Measurements from ENCODE around the gene TNS1.
A peak's percentile ranks its signal among the peaks of the same experiment; 100 is the strongest.

The TNS1 gene

GRCh38 chr2:217900010-217900779, 102.6 kb downstream of the TNS1 start:
- no peak for TF ChIP-seq CTCF (IDR thresholded peaks at IDR 0.05; ENCODE audit: insufficient read depth, low read depth, low read length, missing control alignments)
- DNase-seq (ENCODE audit: low read depth), result peak; percentile 11
- no peak overlapping the region for H3K4me3 ChIP-seq (ENCODE audit: low read length)

- TF ChIP-seq CTCF (IDR thresholded peaks at IDR 0.05; ENCODE audit: insufficient read depth, low read depth, low read length, missing control alignments), result peak; percentile 65
- H3K4me3 ChIP-seq (ENCODE audit: low read length), result no peak overlapping the region
- DNase-seq (ENCODE audit: low read depth), result peak; percentile 78
These were observed 103.4 kb downstream of the TNS1 start for GRCh38 chr2:217899231-217900009.

- no peak overlapping the region for H3K4me3 ChIP-seq (ENCODE audit: low read length)
- TF ChIP-seq CTCF (IDR thresholded peaks at IDR 0.05; ENCODE audit: insufficient read depth, low read depth, low read length, missing control alignments), result no peak
- DNase-seq (ENCODE audit: low read depth), result no peak
These were observed 104.7 kb downstream of the TNS1 start for GRCh38 chr2:217897816-217898806.

- DNase-seq (ENCODE audit: low read depth), result peak; percentile 58
- H3K4me3 ChIP-seq (ENCODE audit: low read length), result no peak overlapping the region
- TF ChIP-seq CTCF (IDR thresholded peaks at IDR 0.05; ENCODE audit: insufficient read depth, low read depth, low read length, missing control alignments), result no peak
These were observed 105.6 kb downstream of the TNS1 start for GRCh38 chr2:217897091-217897715.

GRCh38 chr2:217895070-217895635, 107.6 kb downstream of the TNS1 start:
- H3K4me3 ChIP-seq (ENCODE audit: low read length), result no peak overlapping the region
- TF ChIP-seq CTCF (IDR thresholded peaks at IDR 0.05; ENCODE audit: insufficient read depth, low read depth, low read length, missing control alignments), result no peak
- DNase-seq (ENCODE audit: low read depth), result no peak

- DNase-seq (ENCODE audit: low read depth), result no peak
- TF ChIP-seq CTCF (IDR thresholded peaks at IDR 0.05; ENCODE audit: insufficient read depth, low read depth, low read length, missing control alignments), result no peak
- H3K4me3 ChIP-seq (ENCODE audit: low read length), result no peak overlapping the region
These were observed 109.4 kb downstream of the TNS1 start for GRCh38 chr2:217893440-217893839.

All from epithelial cell of esophagus (primary cell).